RKO (cell line): ENCODE results near the gene MST1.

Experiments
- DNase-seq: peaks from one replicate; pipeline ENCODE4 v3.0.0-alpha.2; 2016; ENCODE audit warnings: low spot score

The MST1 gene

GRCh38 chr3:49689046-49689907 lies at the start of gene MST1, which contains the start of gene RNF123:
Gene MST1 (minus strand): TSS chr3:49689474. CDS start chr3:49688691, 783 bp downstream.
Gene RNF123 (plus strand): TSS chr3:49689557. CDS start chr3:49691166, 1,609 bp downstream.
- peak; percentile 89 for DNase-seq

GRCh38 chr3:49738067-49738713 lies 48.9 kb upstream of the MST1 start:
- DNase-seq = no peak

- no peak for DNase-seq
Observed at GRCh38 chr3:49734752-49735151, 45.5 kb upstream of the MST1 start.

GRCh38 chr3:49733551-49733950 lies 44.3 kb upstream of the MST1 start:
- no peak for DNase-seq

- no peak for DNase-seq
Observed at GRCh38 chr3:49732597-49732996, 43.3 kb upstream of the MST1 start.

GRCh38 chr3:49729966-49730609 lies 40.8 kb upstream of the MST1 start:
- DNase-seq = no peak

GRCh38 chr3:49727924-49728361 lies 38.7 kb upstream of the MST1 start:
- DNase-seq = no peak

GRCh38 chr3:49727154-49727923 lies 38.1 kb upstream of the MST1 start:
- DNase-seq = no peak

GRCh38 chr3:49725906-49726681 lies 36.8 kb upstream of the MST1 start:
- no peak for DNase-seq

GRCh38 chr3:49724586-49724985 lies 35.3 kb upstream of the MST1 start:
- DNase-seq = peak; percentile 43

GRCh38 chr3:49723628-49724551 lies 34.6 kb upstream of the MST1 start, which contains the start of gene GMPPB:
Gene GMPPB (minus strand): TSS chr3:49723951. CDS start chr3:49723726, 225 bp downstream.
- peak; percentile 97 for DNase-seq

GRCh38 chr3:49723296-49723627 lies 34.0 kb upstream of the MST1 start:
- DNase-seq = peak; percentile 56

GRCh38 chr3:49722896-49723295 lies 33.6 kb upstream of the MST1 start:
- DNase-seq = no peak

GRCh38 chr3:49721896-49722781 lies 32.9 kb upstream of the MST1 start:
- no peak for DNase-seq

GRCh38 chr3:49721596-49721895 lies 32.3 kb upstream of the MST1 start:
- DNase-seq = no peak

GRCh38 chr3:49720855-49721595 lies 31.8 kb upstream of the MST1 start:
- no peak for DNase-seq

- peak; percentile 86 for DNase-seq
Observed at GRCh38 chr3:49719214-49719884, 30.1 kb upstream of the MST1 start, which contains the start of gene AMIGO3. Gene AMIGO3 (minus strand): TSS chr3:49719684. CDS start chr3:49719465, 219 bp downstream.

- DNase-seq = no peak
Observed at GRCh38 chr3:49718858-49719213, 29.6 kb upstream of the MST1 start.
